Measurements from ENCODE around the gene TACC2.

DNA sequence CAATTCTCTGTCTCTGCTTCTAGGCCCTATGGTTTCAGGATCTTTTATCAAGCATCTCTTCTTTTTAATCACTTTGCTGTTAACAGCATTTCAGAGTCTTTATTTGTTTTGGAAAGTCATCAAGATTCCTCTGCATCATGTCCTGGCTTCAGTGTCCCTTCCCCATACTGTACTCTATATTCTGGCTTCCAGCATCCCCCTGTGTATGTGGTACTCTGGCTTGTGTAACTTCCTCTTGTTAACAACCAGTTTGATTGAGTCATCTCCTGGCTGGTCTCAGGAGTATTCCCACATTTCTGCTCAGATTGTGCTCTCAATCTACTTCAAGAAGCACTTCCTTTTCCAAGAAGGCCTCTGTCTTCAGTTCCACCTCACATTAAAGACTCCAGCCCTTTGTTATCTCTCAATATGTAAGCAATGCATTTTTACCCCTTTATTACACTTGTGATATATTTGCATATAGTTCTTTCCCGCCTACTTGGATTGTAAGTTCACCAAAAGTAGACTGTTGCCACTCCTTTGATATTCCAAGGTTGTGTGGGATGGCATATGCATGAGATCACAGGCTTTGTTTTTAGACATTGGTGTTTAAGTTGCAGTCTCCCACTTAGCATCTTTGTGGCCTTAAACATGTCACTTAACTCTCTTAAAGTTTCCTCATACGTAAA lies 46.1 kb upstream of the TACC2 start:
- TF ChIP-seq, protein P1, sequence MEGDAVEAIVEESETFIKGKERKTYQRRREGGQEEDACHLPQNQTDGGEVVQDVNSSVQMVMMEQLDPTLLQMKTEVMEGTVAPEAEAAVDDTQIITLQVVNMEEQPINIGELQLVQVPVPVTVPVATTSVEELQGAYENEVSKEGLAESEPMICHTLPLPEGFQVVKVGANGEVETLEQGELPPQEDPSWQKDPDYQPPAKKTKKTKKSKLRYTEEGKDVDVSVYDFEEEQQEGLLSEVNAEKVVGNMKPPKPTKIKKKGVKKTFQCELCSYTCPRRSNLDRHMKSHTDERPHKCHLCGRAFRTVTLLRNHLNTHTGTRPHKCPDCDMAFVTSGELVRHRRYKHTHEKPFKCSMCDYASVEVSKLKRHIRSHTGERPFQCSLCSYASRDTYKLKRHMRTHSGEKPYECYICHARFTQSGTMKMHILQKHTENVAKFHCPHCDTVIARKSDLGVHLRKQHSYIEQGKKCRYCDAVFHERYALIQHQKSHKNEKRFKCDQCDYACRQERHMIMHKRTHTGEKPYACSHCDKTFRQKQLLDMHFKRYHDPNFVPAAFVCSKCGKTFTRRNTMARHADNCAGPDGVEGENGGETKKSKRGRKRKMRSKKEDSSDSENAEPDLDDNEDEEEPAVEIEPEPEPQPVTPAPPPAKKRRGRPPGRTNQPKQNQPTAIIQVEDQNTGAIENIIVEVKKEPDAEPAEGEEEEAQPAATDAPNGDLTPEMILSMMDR (IDR thresholded peaks at IDR 0.05), result no peak
- no peak for TF ChIP-seq POLR2A (IDR thresholded peaks at IDR 0.05)
